ENCODE results near the gene SIL1. TPM values are rescaled to one million over a fixed set of nuclear protein-coding genes. Genes with fewer than 3 reads are reported as not detected.

Gene SIL1
- total and polyA plus RNA-seq, 7 donors, result 7.8 to 60.8 (median 33.0) TPM

- H3K27ac ChIP-seq, result no peak overlapping the region
- H3K36me3 ChIP-seq, result no peaks in the 10 kb centered on the region
- no peak overlapping the region for H3K4me3 ChIP-seq
- TF ChIP-seq EP300 (IDR thresholded peaks at IDR 0.05), result no peak
- TF ChIP-seq CTCF (IDR thresholded peaks at IDR 0.05), result no peak
- TF ChIP-seq POLR2A (IDR thresholded peaks at IDR 0.05), result no peak
- no peak for TF ChIP-seq POLR2AphosphoS5 (IDR thresholded peaks at IDR 0.05)
- intact Hi-C loops (cut with DNase I), result no loop called here
- no peaks in the 10 kb centered on the region for H3K9me3 ChIP-seq
- H3K4me1 ChIP-seq, result peaks cover 0 to 7% (median 2%) of the 10 kb centered on the region in 4 donors
- WGBS, 2 donors, result 60 to 77% methylated on average over 1 of the region's 1 CpG
- no peaks in the 10 kb centered on the region for H3K27me3 ChIP-seq
- no peak for DNase-seq
Observed at GRCh38 chr5:139068494-139069151, 129.5 kb downstream of the SIL1 start.

GRCh38 chr5:139068060-139068459, 130.1 kb downstream of the SIL1 start:
- WGBS, 2 donors, result 92 to 95% methylated on average over 2 of the region's 2 CpGs
- H3K36me3 ChIP-seq, result no peaks in the 10 kb centered on the region
- no peaks in the 10 kb centered on the region for H3K27me3 ChIP-seq
- H3K4me1 ChIP-seq, result peaks cover 0 to 7% (median 2%) of the 10 kb centered on the region in 4 donors
- TF ChIP-seq CTCF (IDR thresholded peaks at IDR 0.05) (no peak), POLR2AphosphoS5 (IDR thresholded peaks at IDR 0.05) (no peak), EP300 (IDR thresholded peaks at IDR 0.05) (no peak), POLR2A (IDR thresholded peaks at IDR 0.05) (no peak)
- H3K4me3 ChIP-seq, result no peak overlapping the region
- intact Hi-C loops (cut with DNase I), result no loop called here
- no peaks in the 10 kb centered on the region for H3K9me3 ChIP-seq
- no peak for DNase-seq
- H3K27ac ChIP-seq, result no peak overlapping the region

- intact Hi-C loops (cut with DNase I), result no loop called here
- no peak overlapping the region for H3K4me3 ChIP-seq
- no peak for TF ChIP-seq CTCF (IDR thresholded peaks at IDR 0.05)
- TF ChIP-seq EP300 (IDR thresholded peaks at IDR 0.05), result no peak
- TF ChIP-seq POLR2A (IDR thresholded peaks at IDR 0.05), result no peak
- TF ChIP-seq POLR2AphosphoS5 (IDR thresholded peaks at IDR 0.05), result no peak
- no peaks in the 10 kb centered on the region for H3K9me3 ChIP-seq
- H3K4me1 ChIP-seq, result peaks cover 0 to 23% (median 19%) of the 10 kb centered on the region in 4 donors
- H3K36me3 ChIP-seq, result no peaks in the 10 kb centered on the region
- no peaks in the 10 kb centered on the region for H3K27me3 ChIP-seq
- H3K27ac ChIP-seq, result no peak overlapping the region
- no peak for DNase-seq
Observed at GRCh38 chr5:139065306-139065705, 132.9 kb downstream of the SIL1 start.

- H3K9me3 ChIP-seq, result no peaks in the 10 kb centered on the region
- no peak overlapping the region for H3K27ac ChIP-seq
- no peak for DNase-seq
- H3K4me3 ChIP-seq, result no peak overlapping the region
- peaks cover 0 to 23% (median 19%) of the 10 kb centered on the region in 4 donors for H3K4me1 ChIP-seq
- 71 to 89% methylated on average over 2 of the region's 2 CpGs for WGBS, 2 donors
- no peaks in the 10 kb centered on the region for H3K36me3 ChIP-seq
- intact Hi-C loops (cut with DNase I), result no loop called here
- H3K27me3 ChIP-seq, result no peaks in the 10 kb centered on the region
- TF ChIP-seq EP300 (IDR thresholded peaks at IDR 0.05) (no peak), CTCF (IDR thresholded peaks at IDR 0.05) (no peak), POLR2AphosphoS5 (IDR thresholded peaks at IDR 0.05) (no peak), POLR2A (IDR thresholded peaks at IDR 0.05) (no peak)
Observed at GRCh38 chr5:139064613-139065012, 133.6 kb downstream of the SIL1 start.

GRCh38 chr5:139063664-139064054, 134.5 kb downstream of the SIL1 start:
- no peak overlapping the region for H3K27ac ChIP-seq
- intact Hi-C loops (cut with DNase I), result no loop called here
- no peaks in the 10 kb centered on the region for H3K27me3 ChIP-seq
- no peaks in the 10 kb centered on the region for H3K36me3 ChIP-seq
- WGBS, 2 donors, result 81 to 84% methylated on average over 1 of the region's 1 CpG
- H3K4me3 ChIP-seq, result no peak overlapping the region
- peaks cover 0 to 23% (median 19%) of the 10 kb centered on the region in 4 donors for H3K4me1 ChIP-seq
- no peak for DNase-seq
- no peaks in the 10 kb centered on the region for H3K9me3 ChIP-seq
- TF ChIP-seq EP300 (IDR thresholded peaks at IDR 0.05), result no peak
- TF ChIP-seq POLR2A (IDR thresholded peaks at IDR 0.05), result no peak
- TF ChIP-seq POLR2AphosphoS5 (IDR thresholded peaks at IDR 0.05), result no peak
- TF ChIP-seq CTCF (IDR thresholded peaks at IDR 0.05), result no peak
